Colonic mucosa (tissue), 4 donors: ENCODE results near the gene CUX1. TPM values are rescaled to one million over a fixed set of nuclear protein-coding genes. Genes with fewer than 3 reads are reported as not detected.
"Not testable (repeated sequence)": the region's sequence is repeated elsewhere in the genome, so short reads cannot be mapped to it uniquely, and the experiment has no call there.

ENCODE experiments used
- DNase-seq: peaks from one replicate; pipeline ENCODE4 v3.0.0-alpha.2; 2020
- H3K27ac ChIP-seq: fragments of 200-600 bp; one replicate; pipeline ENCODE4 v1.8.0; 2021
- H3K27me3 ChIP-seq: fragments of 200-600 bp; one replicate; pipeline ENCODE4 v1.8.0; 2021
- H3K36me3 ChIP-seq: fragments of 200-600 bp; one replicate; pipeline ENCODE4 v1.8.0; 2021
- H3K4me1 ChIP-seq: fragments of 200-600 bp; one replicate; pipeline ENCODE4 v1.8.0; 2021; ENCODE audit warnings: mild to moderate bottlenecking
- H3K4me3 ChIP-seq: fragments of 200-600 bp; one replicate; pipeline ENCODE4 v1.8.0; 2021
- H3K9ac ChIP-seq, 2 donors: one replicate each; pipeline ENCODE4 v1.7.0; 2013; ENCODE audit warnings: control low read depth in 2 of 2, low read depth in 2 of 2, low read length in 2 of 2
- H3K9me3 ChIP-seq: fragments of 200-600 bp; one replicate; pipeline ENCODE4 v1.8.0; 2021
- CTCF ChIP-seq: fragments of 200-600 bp; IDR thresholded peaks from one replicate; pipeline ENCODE4 v1.8.0; 2022; ENCODE audit warnings: antibody characterized with exemption, mild to moderate bottlenecking
- intact Hi-C: fragments of 100-400 bp; cut with DNase I; formaldehyde crosslinking; loops from one replicate; pipeline ENCODE4 v1.14.1; 2022
- total RNA-seq, 2 donors: library from RNA; stranded (reverse); fragmentation: NEBNext Ultra II Directional in 1 of 2; extraction: Animal tissue kit (Norgen Biotek cat#: 25700) in 1 of 2; gene quantifications; one replicate each; pipeline ENCODE4 v1.2.1, GENCODE V29; 2021
- donor health status: healthy.
- donor health status: DM: no; HTN: no; CAD: no.
- donor health status: DM: no; HTN: no; CAD: no.

CUX1 gene
- total RNA-seq, 2 donors from 2014 or later = 68.5 to 97.5 TPM

GRCh38 chr7:102039706-102040105, 222.3 kb downstream of the CUX1 start:
- no peak for TF ChIP-seq CTCF
- H3K27me3 ChIP-seq = no peaks in the 10 kb centered on the region
- H3K4me3 ChIP-seq = no peak overlapping the region
- H3K4me1 ChIP-seq = no peaks in the 10 kb centered on the region
- DNase-seq = no peak
- intact Hi-C loops = no loop called here
- no peaks in the 10 kb centered on the region for H3K9me3 ChIP-seq
- no peak overlapping the region for H3K9ac ChIP-seq
- H3K36me3 ChIP-seq = no peaks in the 10 kb centered on the region
- no peak overlapping the region for H3K27ac ChIP-seq

- intact Hi-C loops = no loop called here
- Histone ChIP-seq H3K4me3 (no peak overlapping the region), H3K4me1 (no peaks in the 10 kb centered on the region), H3K27ac (no peak overlapping the region), H3K9me3 (no peaks in the 10 kb centered on the region), H3K27me3 (no peaks in the 10 kb centered on the region), H3K9ac (no peak overlapping the region), H3K36me3 (no peaks in the 10 kb centered on the region)
- no peak for TF ChIP-seq CTCF
- DNase-seq = no peak
Observed at GRCh38 chr7:102040569-102040968, 223.1 kb downstream of the CUX1 start.

- Histone ChIP-seq H3K9ac (no peak overlapping the region), H3K4me3 (no peak overlapping the region), H3K27ac (no peak overlapping the region), H3K36me3 (no peaks in the 10 kb centered on the region), H3K4me1 (no peaks in the 10 kb centered on the region), H3K27me3 (no peaks in the 10 kb centered on the region), H3K9me3 (no peaks in the 10 kb centered on the region)
- TF ChIP-seq CTCF = no peak
- intact Hi-C loops = no loop called here
- no peak for DNase-seq
Observed at GRCh38 chr7:102042016-102042656, 224.7 kb downstream of the CUX1 start.

- H3K9me3 ChIP-seq, DNase-seq, H3K4me3 ChIP-seq, H3K36me3 ChIP-seq, H3K27me3 ChIP-seq, H3K27ac ChIP-seq, intact Hi-C loops, H3K9ac ChIP-seq, H3K4me1 ChIP-seq: not testable (repeated sequence)
Observed at GRCh38 chr7:102042796-102043195, 225.4 kb downstream of the CUX1 start.

- Histone ChIP-seq H3K4me1 (no peaks in the 10 kb centered on the region), H3K9me3 (no peaks in the 10 kb centered on the region), H3K36me3 (no peaks in the 10 kb centered on the region), H3K4me3 (no peak overlapping the region), H3K27me3 (no peaks in the 10 kb centered on the region), H3K9ac (no peak overlapping the region), H3K27ac (no peak overlapping the region)
- intact Hi-C loops = no loop called here
- DNase-seq = no peak
- no peak for TF ChIP-seq CTCF
Observed at GRCh38 chr7:102044641-102044983, 227.2 kb downstream of the CUX1 start.

- no peaks in the 10 kb centered on the region for H3K9me3 ChIP-seq
- no peak overlapping the region for H3K9ac ChIP-seq
- H3K27me3 ChIP-seq = no peaks in the 10 kb centered on the region
- no peak for TF ChIP-seq CTCF
- H3K27ac ChIP-seq = no peak overlapping the region
- intact Hi-C loops = no loop called here
- no peak for DNase-seq
- no peak overlapping the region for H3K4me3 ChIP-seq
- no peaks in the 10 kb centered on the region for H3K36me3 ChIP-seq
- H3K4me1 ChIP-seq = no peaks in the 10 kb centered on the region
Observed at GRCh38 chr7:102044984-102045673, 227.7 kb downstream of the CUX1 start.
